Activated T-helper 9 cell treated with anti-CD3 and anti-CD28 coated beads, Interleukin-2, amount 50 U/mL, for 16 hours (primary cell): Measurements from ENCODE around the gene SGTA.

Source experiments
- DNase-seq: peaks from one replicate; pipeline ENCODE4 v3.0.0-alpha.2; 2020; ENCODE audit warnings: low read depth

SGTA gene

DNA sequence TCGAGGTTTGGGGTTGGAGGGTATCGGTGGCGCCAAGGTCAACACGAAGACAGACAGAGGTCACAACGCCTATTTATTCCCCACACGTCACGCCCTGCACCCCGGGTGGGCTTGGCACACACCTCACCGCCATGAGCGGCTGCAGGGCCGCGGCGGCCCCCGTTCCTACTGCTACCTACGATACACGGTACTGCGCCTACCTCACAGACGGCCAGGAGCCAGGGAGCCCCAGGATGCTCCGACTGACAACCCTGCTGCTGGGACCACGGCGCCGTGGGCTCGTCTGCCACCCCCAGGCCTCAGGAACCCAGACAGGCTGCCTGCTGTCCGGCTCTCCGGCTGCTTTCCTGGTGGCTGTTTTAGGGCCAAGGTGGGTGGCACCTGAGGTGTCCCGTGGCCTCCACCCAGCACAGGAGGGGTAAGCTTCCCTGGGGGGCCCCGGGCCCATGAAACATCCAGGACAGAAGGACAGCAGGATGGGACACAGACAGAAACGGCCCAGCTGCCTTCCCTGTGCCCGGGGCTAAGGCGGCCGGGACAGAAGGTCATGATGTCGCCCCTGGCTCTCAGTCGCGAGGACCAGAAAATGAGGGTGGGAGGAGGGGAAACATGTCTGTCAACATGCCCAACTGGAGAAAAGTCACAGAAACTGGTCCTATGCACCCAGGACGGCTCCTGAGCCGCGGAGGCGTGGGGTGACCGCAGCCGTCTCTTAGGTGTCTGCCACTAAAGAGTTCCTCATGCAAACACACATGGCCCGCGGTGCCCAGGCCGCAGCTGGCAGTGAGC, 28.2 kb downstream of the SGTA start:
- no peak for DNase-seq

DNA sequence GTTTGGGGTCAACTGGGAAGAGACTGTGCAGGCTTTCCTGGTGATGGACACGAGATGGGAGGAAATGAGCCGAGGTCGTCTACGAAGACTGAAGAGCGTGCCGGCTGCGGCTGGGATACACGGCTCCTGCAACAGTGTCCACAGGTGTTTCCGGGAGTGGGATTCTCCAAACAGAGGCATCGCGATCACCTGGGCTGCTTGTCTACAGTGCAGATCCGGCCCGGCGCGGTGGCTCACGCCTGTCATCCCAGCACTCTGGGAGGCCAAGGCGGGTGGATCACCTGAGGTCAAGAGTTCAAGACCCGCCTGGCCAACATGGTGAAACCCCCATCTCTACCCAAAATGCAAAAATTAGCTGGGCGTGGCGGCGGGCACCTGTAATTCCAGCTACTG, 31.6 kb downstream of the SGTA start:
- DNase-seq: no peak

DNA sequence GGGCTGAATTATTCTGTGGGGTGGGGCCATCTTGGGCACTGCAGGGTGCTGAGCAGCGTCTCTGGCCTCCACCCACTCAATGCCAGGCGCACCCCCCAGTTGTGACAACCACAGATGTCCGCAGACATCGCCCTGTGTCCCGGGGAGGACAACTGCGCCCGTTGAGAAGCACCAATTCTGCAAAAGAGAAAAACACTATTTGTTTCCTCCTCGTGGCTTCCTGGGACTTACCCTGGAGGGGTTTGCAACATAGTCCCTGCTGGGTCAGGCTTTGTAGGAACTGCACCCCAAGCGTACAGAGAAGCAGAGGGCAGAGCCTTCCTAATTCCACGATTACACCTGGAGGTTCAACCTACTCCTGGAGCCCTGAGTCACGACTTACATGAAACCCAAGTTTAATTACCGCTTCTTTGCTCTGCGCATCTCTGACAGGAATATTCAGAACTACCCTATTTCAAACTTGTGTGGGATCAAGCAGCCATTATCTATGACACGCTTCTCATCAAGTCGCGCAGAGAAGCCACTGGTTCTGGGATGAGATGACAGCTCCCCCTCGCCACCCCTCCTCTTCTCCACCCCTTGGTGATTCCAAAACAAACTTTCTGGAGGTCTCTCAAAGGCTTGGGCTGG, 32.1 kb downstream of the SGTA start:
- no peak for DNase-seq

DNA sequence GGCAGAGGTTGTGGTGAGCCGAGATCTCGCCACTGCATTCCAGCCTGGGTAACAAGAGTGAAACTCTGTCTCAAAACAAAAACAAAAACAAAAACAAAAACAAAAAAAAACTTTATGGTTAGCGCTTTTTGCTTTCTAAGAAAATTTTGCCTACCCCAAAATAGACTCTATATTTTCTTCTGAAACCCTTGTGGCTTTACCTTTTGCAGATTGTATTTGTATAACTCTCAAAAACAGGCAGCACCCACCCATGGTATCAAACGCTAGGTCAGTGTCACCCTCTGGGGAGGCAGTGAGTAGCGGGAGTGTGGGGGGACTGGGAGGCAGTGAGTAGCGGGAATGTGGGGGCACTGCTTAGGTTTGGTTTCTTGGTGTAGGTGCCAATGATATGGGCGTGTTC, 35.7 kb downstream of the SGTA start:
- DNase-seq: no peak

DNA sequence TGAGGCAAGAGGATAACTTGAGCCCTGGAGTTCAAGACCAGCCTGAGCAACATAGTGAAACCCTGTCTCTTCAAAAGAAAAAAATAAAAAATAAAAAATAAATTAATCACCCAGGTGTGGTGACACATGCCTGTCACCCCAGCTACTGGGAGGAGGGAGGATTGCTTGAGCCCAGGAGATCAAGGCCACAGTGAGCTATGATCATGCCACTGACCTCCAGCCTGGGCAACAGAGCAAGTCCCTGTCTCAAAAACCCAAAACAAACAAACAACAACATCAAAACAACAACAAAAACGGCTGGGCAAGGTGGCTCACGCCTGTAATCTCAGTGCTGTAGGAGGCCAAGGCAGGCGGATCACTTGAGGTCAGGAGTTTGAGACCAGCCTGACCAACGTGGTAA, 39.0 kb downstream of the SGTA start:
- DNase-seq: no peak

DNA sequence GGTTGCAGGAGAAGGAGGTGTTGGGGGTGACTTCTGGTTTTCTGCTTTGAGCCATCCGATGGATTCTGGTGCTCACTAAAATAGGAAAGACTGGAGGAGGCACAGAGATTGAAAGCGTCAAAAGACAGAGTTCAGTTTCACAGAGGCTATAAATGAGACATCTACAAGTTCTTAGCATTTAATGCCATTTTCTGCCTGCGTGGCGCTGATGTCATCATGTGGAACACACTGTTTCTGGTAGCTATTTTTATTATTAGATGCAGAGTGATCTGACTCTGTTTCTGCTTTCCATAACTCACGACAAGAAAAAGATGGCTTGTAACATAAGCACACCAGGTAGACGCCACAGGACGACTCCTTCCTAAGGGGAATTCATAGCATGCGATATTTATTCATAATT, 40.0 kb downstream of the SGTA start:
- no peak for DNase-seq

DNA sequence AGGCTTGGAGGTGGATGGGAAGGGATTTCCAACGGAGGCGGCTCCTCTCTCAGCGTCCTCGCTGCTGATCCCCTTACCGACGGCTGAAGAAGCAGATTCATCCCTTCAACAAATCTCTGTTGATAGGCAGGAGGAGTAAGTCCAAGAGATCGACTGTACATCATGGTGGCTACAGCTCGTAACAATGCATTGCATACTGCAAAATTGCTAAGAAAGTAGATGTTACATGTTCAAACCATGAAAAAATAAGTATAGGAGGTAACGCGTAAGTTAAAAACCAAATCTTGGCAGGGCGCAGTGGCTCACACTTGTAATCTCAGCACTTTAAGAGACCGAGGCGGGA, 42.8 kb downstream of the SGTA start:
- no peak for DNase-seq

DNA sequence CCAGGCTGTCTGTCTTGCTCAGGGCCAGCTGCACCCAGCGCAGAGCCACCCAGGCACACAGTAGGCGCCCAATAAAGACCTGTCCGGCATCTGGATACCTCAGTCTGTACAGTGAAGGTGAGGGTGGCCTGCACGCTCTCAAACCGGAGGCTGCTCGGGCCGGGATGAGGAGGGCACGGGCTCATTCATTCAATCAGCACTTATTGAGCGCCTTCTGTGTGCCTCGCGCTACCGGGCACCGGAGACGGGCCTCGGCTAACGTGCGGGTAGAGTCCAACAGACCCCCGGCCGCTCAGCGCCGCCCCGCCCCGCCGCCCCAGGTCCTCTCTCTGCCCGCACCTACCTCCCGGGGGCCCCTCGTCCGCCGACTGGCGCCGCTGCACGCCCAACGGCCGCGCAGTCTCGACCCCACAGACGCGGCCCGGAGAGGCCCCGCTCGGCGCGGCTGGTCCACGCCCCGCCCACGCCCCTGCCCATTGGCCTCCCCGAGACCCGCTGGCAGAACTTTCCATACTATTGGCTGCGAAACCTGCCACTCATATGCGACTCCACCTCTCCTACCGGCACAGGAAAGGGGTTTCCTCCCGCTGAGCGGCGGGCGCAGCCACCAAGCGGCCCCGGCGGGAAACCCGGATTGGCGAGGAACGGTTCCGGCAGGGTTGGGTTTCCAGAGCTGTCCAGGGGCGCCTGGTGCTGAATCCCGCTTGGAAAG, 43.3 kb downstream of the SGTA start, which contains the start of gene SLC39A3:
Gene SLC39A3 (minus strand): TSS at position 416 of the 712 bp plus-strand sequence. CDS start 2,760 bp downstream, outside the sequence.
- DNase-seq: peak; percentile 97

DNA sequence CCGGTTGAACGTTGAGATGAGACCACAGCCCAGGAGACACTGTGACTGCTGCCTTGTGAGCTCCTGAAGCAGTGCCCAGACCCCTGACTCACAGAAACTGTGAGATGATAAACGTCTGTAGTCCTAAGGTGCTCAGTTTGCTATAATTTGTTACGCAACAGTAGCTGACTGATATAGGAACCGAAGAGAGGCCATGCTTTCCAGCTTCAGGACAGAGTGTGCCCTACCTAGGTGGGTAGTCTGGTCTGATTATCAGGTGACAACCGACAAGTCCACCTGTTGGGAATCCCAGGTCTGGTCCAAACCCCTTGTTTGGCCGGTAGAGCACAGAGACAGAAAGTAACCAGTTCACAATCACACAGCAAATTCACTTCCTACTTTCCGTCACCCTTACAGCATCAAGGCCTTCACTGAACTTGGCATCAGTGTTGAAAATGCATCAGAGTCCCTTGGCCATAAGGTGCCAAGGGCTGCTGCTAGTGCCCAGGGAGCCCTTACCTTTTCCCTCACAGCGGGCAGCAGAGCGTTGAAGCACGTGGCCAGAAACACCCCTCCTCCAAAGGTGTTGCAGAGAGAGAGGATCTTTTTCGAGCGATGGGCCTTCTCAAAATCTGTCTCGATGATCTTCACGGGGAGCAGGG, 46.4 kb downstream of the SGTA start:
- no peak for DNase-seq

DNA sequence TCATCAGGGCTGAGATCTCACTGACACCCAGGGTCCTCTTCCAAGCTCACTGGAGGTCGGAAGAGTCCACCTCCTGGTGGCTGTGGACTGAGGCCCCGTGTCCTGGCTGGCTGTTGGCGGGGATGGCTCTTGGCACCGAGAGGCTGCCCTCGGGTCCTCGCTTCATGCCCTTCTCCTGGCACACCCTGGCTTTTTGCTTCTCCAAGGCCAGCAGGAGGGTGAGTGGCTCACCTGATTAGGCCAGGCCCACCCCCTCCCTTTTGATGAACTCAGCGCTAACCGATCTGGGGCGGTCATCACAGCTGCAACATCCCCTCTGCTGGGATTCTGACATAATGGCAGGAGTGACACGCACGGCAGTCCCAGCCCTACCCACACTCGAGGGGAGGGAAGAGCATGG, 47.7 kb downstream of the SGTA start:
- DNase-seq: no peak

DNA sequence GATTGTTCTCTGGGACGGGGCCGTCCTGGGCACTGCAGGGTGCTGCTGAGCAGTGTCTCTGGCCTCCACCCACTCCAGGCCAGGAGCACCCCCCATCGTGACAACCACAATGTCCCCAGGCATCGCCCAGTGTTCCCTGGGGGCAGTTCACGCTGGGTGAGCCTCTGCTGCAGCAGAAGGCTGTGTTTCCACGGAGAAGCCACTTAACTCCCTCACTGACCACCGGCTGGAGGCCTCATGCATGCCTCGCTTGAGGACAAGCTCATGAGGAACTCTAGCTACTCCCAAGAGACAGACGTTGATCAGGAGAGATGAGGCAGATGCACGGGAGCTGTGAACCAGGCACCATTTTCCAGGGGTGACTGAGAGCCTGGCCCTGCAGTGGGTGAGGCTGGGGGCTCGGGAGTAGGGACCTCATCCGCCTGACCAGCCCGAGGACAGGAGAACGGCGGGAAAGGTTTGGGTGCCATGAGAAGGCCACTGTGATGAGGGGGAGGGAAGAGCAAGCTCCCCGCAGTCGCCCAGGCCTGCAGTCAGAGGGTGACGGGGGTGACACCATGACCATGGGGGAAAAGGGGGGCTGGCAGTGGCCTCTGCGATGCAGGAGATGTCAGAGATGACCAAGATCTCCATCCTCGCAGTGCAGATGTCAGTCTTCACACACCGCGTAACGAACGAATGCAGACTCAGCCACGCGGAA, 48.3 kb downstream of the SGTA start:
- DNase-seq: no peak

DNA sequence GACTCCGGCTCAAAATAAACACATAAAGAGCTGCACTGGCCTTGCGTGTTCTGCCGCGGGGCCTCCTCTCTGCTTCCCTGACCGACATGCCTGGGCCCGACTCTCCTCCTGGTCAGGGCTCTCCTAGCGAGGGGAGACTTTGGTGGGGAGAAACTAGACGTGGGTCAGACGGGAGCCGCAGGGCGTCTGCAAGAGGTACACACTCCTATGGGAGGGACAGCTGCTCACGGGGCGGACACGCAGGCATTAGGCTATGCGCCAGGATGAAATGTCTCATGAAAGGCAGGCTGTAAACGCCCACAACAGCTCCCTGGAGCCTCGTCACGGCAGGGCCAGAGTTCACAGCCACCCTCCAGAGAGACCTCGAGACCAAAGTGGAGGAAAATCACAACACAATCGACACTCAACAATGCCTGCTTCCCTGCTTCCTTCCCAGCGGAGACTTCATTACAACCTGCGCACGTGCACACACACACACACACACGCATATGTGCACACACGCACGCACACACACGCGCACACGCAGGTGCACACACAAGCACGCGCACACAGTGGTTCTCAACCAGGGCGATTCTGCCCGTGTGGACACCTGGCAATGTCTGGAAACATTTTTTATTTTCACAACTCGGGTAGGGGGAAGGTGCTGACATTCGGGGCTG, 49.0 kb downstream of the SGTA start:
- no peak for DNase-seq

DNA sequence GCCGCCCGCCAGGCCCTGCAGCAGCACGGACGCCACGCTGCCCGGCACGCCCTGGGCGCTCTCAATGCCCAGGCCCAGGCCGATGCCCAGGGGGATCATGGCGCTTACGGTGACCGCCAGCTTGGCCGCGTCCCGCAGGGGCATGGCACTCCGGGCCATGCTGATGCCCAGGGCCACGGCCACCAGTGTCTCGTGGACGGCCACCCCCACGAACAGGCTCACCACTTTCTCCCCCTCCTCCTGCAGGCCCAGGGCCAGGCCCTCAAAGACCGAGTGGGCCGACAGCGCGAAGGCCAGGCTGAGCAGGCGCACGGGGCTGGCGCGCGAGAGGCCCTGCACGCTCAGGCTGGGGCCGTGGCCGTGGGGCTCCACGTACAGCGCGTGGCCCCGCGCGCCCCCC, 50.2 kb downstream of the SGTA start:
- DNase-seq: no peak

DNA sequence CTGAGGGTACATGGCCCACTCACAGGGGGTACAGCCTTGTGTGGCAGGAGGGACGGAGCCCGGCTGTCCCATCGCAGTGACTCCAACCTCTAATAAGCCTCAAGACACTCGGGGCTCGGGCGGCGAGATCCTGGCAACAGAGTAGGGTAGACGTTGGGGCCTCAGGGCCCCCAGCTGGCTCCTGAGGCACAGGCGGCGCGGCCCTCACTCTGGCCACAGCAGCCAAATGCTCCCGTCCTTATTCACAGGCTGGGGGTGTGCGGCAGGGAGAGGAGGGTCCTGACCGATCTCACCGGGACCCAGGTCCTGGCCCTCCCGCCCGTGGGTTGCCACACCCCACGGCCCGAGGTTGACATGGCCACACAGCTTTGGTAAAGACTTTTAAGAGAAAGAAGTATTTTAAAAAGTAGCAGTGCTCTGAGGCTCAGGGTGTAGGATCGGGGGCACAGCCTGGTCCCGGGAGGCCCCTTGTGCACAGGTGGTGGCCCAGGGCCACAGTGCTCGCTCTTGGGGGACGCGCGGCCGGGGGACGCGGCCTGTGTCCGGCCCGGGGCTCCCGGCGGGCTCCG, 50.8 kb downstream of the SGTA start:
- no peak for DNase-seq

DNA sequence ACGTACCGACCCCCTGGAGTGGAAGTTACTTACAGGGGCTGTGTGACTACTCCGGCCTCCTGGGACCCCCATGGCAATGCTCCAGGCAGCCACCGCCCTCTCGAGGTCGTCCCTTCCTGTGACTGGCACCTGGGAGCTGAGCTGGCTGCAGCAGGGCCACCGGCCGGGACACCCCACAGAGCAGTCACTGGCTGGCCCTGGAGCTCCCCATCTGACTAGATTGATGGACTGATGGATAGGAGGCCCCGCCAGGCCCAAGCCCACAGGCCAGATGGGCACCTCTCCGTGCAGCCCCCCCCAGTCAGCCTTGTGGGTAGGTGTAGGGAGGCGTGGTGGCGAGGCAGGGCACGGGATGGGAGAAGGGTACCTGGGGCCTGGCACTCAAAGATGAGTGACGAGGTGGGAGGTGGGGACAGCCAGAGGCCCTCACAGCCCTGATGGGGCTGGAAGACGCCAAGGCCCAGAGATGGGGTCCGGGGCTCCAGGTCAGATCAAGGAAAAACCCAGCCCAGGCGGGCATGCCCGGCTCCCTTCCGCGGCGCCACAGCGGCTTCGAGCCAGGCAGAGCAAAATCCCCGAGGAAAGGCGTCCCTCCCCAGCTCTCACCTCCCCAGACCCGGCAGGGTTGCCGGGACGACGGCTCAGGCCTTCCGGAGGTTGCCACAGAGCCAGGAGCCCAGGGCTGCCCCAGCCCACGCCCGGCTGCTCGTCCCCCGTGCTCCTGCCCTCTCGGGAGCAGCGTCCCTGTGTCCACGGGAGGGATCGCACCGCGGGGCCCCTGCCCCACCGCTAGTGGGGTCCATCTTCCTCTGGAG, 51.7 kb downstream of the SGTA start:
- no peak for DNase-seq

DNA sequence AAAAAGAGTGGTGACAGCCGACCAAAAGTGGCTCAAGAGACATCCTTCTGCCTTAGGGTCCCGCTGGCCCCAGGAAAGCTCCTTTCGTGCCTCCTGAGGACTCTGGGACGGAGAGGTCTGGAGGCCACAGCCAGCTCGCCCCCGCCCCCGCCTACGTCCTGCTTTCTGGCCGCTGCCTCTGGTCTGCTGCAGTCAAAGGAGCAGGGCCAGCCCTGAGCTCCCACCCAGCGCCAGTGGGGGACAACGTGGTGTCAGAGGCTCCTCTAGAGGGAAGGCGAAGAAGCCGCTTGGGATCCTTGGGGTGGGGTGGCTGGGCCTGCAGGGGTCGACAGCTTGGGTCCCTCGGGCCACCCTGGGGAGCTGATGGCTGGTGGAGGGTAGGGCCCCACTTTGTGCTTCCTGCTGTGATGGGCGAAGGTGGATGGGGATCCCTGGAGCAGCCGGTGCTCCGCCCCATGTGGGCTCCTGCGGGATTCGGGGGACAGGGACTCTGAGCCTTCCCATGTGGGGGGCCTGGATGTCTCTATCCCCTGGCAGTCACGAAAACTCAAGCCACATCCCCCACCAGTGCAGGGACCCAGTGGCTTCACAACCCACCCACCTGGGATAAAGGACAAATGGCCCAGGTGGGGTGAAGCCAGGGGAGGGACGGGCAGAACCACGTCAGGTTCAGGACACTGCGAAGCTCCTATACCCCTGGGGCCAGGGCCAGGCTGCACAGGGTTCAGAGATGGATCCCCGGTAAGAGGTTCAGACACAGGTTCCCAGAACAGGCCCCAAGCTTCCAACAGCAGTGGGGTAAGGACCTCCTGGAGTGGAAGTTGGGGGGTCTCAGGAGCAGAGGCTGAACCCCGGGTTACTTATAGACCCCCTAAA, 52.9 kb downstream of the SGTA start:
- DNase-seq: no peak

DNA sequence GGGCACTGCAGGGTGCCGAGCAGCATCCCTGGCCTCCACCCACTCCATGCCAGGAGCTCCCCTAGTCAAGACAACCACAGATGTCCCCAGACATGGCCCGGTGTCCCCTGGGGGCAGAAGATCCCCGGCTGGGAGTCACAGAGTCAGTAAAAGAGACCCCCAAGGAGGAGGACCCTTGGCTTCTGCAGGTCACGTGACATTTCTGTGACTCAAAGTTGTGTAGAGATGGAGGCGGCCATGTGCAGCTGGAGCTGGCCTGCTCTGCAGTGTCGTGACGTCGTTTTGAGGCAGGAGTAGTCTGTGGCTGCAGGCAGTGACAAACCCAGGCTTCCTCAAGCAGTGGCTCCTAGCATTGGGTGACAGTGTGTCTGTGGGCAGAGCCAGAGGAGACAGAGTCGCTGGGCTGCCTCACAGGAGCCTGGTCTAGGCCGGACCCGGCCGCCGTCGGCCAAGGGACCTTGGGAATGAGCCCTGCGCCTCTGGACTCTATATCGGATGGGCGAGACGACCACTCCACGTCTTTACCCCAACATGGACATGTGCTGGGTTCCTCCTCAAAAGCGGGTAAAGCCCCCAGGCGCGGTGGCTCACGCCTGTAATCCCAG, 54.2 kb downstream of the SGTA start:
- DNase-seq: no peak

DNA sequence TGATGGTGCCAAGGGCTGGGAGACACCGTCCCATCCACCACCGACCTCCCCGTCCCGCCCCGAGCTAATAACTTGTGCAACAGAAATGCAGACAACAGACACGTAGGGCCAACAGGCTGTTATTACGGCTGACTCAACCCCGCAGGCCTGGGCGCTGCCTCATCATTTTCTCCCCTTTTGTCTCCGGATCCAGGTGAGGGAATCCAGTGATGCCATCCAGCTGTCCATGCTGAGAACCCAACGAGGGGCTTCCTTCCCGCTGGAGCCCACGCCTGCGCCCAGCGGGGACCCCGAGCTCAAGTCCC, 55.5 kb downstream of the SGTA start:
- no peak for DNase-seq
